NCI-H526 (cell line): ENCODE measurements around the gene SLC2A5.

ENCODE experiments used
- DNase-seq, 2 experiments: peaks; one replicate each; lab custom pipeline; 2025; lab: John Stamatoyannopoulos, UW

SLC2A5 gene

GRCh38 chr1:9088807-9089206 lies 19.4 kb upstream of the SLC2A5 start:
- no peak for DNase-seq

- no peak for DNase-seq
Observed at GRCh38 chr1:9087411-9088125, 18.1 kb upstream of the SLC2A5 start.

- no peak for DNase-seq
Observed at GRCh38 chr1:9086796-9087195, 17.4 kb upstream of the SLC2A5 start.

- no peak for DNase-seq
Observed at GRCh38 chr1:9086045-9086444, 16.6 kb upstream of the SLC2A5 start.

- no peak for DNase-seq
Observed at GRCh38 chr1:9085306-9085940, 16.0 kb upstream of the SLC2A5 start.

GRCh38 chr1:9084906-9085305 lies 15.5 kb upstream of the SLC2A5 start:
- DNase-seq: no peak

- no peak for DNase-seq
Observed at GRCh38 chr1:9081473-9081872, 12.0 kb upstream of the SLC2A5 start.

- no peak for DNase-seq
Observed at GRCh38 chr1:9080705-9081291, 11.4 kb upstream of the SLC2A5 start.

- DNase-seq: peak in 1 of 2 experiments; percentile 36
Observed at GRCh38 chr1:9079988-9080704, 10.7 kb upstream of the SLC2A5 start.

- no peak for DNase-seq
Observed at GRCh38 chr1:9078752-9079500, 9.5 kb upstream of the SLC2A5 start.

GRCh38 chr1:9078015-9078751 lies 8.7 kb upstream of the SLC2A5 start:
- no peak for DNase-seq

- DNase-seq: peak in 1 of 2 experiments; percentile 39
Observed at GRCh38 chr1:9075022-9075421, 5.6 kb upstream of the SLC2A5 start.

GRCh38 chr1:9073143-9073542 lies 3.7 kb upstream of the SLC2A5 start:
- no peak for DNase-seq

GRCh38 chr1:9071554-9072235 lies 2.3 kb upstream of the SLC2A5 start:
- DNase-seq: no peak

GRCh38 chr1:9070486-9070885 lies 1.1 kb upstream of the SLC2A5 start:
- no peak for DNase-seq

- no peak for DNase-seq
Observed at GRCh38 chr1:9068981-9069325, 482 bp downstream of the SLC2A5 start.

GRCh38 chr1:9066945-9067807 lies 2.3 kb downstream of the SLC2A5 start:
- no peak for DNase-seq

- no peak for DNase-seq
Observed at GRCh38 chr1:9065213-9065751, 4.2 kb downstream of the SLC2A5 start.

- peak in 1 of 2 experiments; percentile 73 for DNase-seq
Observed at GRCh38 chr1:9062846-9063245, 6.6 kb downstream of the SLC2A5 start.
